SK-N-SH (cell line): ENCODE data around the gene FAM107B.

Experiments
- CTCF ChIP-seq: fragments of 200-600 bp; sonication (generic); IDR thresholded peaks from 2 replicates; pipeline ENCODE4 v1.6.1; 2017; ENCODE audit warnings: antibody characterized with exemption, mild to moderate bottlenecking, moderate library complexity
- EP300 ChIP-seq, 2 experiments: IDR thresholded peaks; 2 replicates each; pipeline versions ENCODE4 v1.4.0 to v1.6.1; 2012; ENCODE audit warnings: borderline replicate concordance in 1 of 2, low read depth in 1 of 2, low read length in 1 of 2
- MAX ChIP-seq: IDR thresholded peaks from 2 replicates; pipeline ENCODE4 v1.4.0; 2012; ENCODE audit warnings: low read depth
- NRF1 ChIP-seq: IDR thresholded peaks from 2 replicates; pipeline ENCODE4 v1.6.1; 2012; ENCODE audit warnings: low read depth, mild to moderate bottlenecking, low read length
- PBX3 ChIP-seq: IDR thresholded peaks from 2 replicates; pipeline ENCODE4; 2012
- POLR2AphosphoS5 ChIP-seq: IDR thresholded peaks from 2 replicates; pipeline ENCODE4 v1.6.1; 2012; ENCODE audit warnings: low read depth, low read length
- RAD21 ChIP-seq: IDR thresholded peaks from 2 replicates; pipeline ENCODE4 v1.6.1; 2012; ENCODE audit warnings: mild to moderate bottlenecking, low read length
- RCOR1 ChIP-seq: fragments of 150-350 bp; IDR thresholded peaks from 2 replicates; pipeline ENCODE4 v1.6.1; 2017; ENCODE audit warnings: antibody characterized with exemption, low read length
- RFX5 ChIP-seq: IDR thresholded peaks from 2 replicates; pipeline ENCODE4 v1.6.1; 2012; ENCODE audit warnings: mild to moderate bottlenecking, improper control_type of control experiment, low read length
- RXRA ChIP-seq: IDR thresholded peaks from 2 replicates; pipeline ENCODE4 v1.4.0; 2012; ENCODE audit warnings: low read depth, mild to moderate bottlenecking, borderline replicate concordance
- SIN3A ChIP-seq: IDR thresholded peaks from 2 replicates; pipeline ENCODE4 v1.6.1; 2012; ENCODE audit warnings: low read depth, mild to moderate bottlenecking, low read length, moderate library complexity, borderline replicate concordance
- SMC3 ChIP-seq: IDR thresholded peaks from 2 replicates; pipeline ENCODE4 v1.6.1; 2012; ENCODE audit warnings: low read depth, low read length, improper control_type of control experiment
- TCF12 ChIP-seq: IDR thresholded peaks from 2 replicates; pipeline ENCODE4 v1.4.0; 2012
- ZBTB33 ChIP-seq: IDR thresholded peaks from 2 replicates; pipeline ENCODE4 v1.4.0; 2012; ENCODE audit warnings: low read depth, borderline replicate concordance

- TF ChIP-seq CTCF (no peak), POLR2AphosphoS5 (no peak), MAX (no peak), EP300 (IDR thresholded peaks at IDR 0.05; ENCODE audit: borderline replicate concordance in 1 of 2, low read depth in 1 of 2, low read length in 1 of 2) (no peak), SMC3 (no peak), NRF1 (no peak), RAD21 (no peak), PBX3 (no peak), RXRA (no peak), RFX5 (no peak), ZBTB33 (no peak), RCOR1 (no peak), SIN3A (no peak), TCF12 (no peak)
These were observed 46.1 kb upstream of the FAM107B start for GRCh38 chr10:14820775-14821154.
